HG03175 (cell line): ENCODE data around the gene PACS2.

ENCODE experiments used
- ATAC-seq: cut with Tn5 transposase; IDR thresholded peaks from one replicate; pipeline ENCODE4 v1.9.1; 2021; ENCODE audit warnings: mild to moderate bottlenecking, moderate library complexity; ENCODE audit not compliant: unreplicated experiment

The PACS2 gene

DNA sequence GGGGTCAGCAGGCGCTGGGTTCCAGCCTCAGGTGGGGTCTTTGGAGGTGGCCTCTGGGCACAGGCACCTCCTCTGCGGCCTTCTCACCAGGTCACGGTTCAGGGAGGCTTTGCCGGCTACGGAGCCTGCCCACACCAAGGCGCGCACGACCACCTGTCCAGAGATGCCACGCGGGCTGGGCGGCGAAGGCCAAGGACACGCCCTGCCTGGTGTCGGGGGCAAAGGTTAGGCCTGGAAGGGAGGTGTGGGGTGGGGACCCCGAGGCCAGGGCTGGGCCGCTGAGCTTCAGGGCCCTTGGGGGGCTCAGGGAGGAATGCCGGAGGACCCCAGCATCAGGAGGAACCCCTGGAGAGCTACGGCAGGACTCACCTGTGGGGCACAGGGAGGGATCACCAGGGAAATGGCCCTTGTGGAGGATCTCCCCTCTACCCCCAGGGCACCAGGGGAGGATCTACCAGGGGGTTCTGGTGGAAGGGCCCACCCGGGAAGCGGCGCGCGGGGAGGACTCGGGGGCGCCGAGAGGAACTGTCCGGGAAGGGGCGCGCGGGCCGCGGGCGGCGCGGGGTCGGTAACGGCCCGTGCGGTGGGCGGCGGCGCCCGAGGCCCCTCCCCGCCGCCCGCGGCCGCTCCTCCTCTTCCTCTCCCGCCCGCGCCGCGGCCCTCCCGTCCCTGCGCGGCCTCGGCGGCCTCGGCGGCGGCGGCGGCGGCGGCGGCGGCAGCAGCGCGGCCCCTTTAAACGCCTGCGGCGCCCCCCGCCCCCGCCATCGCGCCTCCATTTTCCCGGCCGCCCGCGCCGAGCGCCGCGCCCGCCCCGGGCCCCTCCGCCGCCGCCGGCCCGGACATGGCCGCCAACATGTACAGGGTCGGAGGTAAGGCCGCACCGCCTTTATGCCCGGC, 104.9 kb downstream of the PACS2 start, which contains the start of gene MTA1:
Gene MTA1 (plus strand): TSS at position 633 of the 897 bp plus-strand sequence. CDS start 209 bp downstream, at position 842.
- ATAC-seq, result peak; percentile 47

DNA sequence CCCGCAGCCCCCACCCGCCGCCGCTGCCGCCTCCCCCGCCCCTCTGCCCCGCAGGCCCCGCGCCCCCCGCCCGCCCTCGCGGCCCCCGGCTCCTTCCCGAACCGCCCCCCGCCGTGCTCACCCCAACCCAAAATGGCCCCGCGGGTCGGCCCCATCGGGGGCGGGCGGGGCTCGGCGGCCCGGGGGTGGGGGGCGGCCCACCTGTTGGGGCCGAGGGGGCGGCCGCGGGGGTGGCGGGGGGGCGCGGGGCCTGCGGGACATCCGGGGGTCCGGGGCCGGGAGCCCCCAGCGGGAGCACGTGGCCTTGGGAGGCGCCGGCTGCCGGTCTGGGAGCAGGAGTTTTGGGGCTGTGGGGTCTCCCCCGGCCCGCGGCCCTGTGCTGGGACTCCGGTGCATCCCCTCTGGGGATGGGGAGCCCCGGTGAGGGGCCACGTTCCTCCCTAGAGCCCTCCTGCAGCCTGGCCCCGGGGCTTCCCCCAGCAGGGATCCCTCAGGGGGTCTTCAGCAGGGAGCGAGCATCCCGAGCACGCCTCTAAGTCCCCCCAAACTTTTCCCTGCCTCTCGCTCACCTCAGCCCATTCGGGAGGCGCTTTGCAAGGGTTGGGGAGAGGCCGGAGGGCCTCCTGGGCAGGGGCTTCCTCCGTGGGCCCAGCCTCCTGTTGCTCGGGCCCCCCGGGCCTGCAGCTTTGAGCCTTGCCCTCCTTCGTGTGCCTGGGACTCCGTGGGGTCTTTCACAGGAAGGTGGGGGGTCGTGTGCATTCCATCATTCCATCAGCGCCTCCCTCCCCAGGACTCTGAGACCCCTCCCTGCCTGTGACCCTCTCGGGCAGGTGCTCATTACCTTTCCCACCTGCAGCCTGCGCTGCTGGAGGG, 105.8 kb downstream of the PACS2 start:
- ATAC-seq, result no peak

DNA sequence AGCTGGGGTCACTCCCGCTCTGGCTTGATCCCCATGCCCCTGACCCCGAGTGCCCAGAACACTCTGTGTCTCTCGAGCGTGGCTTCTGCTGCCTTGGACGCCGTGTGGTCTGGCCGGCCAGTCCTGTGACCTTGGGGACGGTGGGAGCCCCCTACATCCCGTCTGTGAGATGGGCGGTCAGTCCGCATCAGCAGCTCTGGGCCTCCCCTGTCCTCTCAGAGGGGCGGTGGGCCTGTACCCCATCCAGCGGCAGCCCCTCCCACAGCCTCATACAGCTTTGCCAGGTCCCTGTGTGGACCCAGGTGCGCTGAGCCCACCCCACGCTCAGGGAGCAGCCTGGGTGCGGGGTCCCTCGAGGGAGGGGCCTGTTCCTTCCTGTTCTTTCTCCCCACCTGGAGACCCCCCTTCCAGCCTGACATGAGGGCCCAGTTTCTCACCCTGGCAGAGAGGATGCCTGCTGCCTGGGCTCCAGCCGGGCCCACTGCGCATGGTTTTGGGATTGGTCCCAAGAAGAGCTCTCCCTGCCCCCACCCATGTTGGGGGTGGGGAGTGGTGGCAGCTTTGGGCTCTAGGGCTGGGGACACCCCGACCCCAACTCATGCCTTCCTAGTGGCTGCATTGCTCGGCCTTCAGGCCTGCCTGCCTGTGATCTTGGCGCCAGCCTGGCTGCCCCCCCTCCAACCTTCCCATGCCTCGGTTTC, 106.6 kb downstream of the PACS2 start:
- no peak for ATAC-seq

DNA sequence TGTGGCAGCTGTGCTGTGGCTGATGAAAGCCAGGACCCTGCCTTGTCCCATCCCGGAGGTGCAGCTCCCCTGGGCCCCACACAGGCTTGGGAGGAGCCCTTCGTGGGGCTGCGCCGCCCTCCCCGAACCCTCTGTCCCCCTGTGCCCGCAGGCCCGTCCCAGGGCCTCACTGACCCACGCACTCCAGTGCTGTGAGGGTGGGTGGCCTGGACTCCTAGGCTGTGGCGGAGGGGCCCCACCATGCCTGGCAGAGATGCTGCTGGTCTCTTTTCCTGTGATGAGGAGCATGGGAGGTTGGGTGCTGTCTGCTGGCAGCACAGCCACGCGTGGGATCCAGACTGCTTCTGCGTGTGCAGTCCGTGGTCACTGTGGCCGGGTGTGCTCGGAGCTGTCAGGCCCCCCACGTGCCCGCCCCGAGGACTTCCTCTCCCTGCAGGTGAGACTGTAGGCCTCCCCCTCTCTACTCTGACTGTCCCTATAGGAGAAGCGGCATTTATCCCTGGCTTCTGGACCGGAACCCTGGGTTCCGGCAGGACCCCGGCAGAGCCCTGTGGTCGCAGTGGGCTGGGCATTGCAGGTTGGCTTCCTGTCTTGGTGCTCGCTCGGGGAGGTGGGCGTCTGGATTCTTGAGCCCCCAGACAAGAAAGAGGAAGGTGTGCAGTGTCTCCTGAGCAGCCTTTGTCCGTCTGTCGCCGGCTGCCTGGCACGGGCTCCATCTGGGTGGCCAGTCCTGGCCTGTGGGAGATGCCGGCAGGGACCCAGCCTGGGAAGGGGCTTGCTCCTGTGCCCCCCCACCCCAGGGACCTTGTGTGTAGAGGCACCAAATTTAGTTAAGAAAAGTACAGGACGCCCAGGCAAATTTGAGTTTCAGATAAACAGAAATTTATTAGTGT, 107.4 kb downstream of the PACS2 start:
- no peak for ATAC-seq

- no peak for ATAC-seq
Observed at GRCh38 chr14:105422695-105423487, 108.3 kb downstream of the PACS2 start.

- no peak for ATAC-seq
Observed at GRCh38 chr14:105423488-105424195, 109.1 kb downstream of the PACS2 start.

DNA sequence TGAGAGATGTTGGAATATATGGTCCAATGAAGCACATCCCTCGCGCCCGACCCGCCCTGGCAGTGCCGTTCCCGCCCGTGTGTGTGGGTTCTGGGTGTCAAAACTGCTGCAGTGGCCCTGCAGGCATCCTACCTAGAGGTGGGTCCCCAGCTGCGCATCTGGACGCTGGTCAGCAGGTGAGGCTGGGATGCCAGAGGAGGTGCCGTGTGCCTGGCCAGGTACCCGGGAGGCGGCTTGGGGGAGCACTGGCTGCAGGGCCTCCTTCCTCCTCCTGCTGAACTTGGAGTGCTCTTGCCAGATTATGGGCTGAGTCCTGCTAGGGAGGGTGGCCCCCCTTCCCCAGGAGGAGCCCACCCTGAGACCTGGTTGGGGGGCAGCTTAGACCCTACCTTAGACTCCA, 110.3 kb downstream of the PACS2 start:
- no peak for ATAC-seq

DNA sequence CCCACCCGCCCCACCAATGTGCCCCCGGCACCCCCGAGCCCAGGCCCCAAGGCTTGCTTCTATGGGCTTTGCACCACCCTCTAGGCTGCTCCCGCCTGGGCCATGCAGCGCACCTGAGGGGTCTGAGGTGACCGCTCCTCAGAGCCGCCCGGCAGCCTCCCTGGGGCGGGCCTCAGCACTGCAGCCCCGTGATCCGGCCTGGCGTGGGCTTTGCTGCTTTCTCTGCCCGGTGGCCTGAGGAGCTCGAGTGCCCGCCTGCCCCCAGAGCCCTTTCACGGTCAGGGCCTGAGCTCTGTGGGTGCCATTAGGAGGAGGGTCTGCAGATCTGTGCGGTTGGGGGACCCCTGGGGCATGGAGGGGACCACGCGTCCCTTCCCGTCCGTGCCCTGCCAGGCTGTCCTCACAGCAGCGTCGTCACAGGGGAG, 111.3 kb downstream of the PACS2 start:
- no peak for ATAC-seq

GRCh38 chr14:105426416-105427130, 112.0 kb downstream of the PACS2 start:
- ATAC-seq, result no peak

DNA sequence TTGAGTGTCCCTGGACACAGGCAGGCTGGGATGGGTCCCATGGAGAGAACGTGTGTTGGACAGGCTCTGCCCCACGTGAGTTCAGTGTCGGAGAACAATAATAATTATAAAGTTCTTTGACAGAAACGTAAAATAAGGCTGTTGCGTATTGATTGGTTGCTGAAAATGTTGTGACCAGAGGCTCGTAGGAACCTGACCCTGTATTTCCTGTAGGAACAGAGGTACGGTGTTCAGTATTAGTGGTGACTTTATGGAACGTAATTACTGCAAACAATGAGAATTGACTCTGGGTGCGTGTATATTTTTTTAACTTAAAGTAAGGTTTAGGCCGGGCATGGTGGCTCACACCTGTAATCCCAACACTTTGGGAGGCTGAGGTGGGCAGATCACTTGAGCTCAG, 112.9 kb downstream of the PACS2 start:
- ATAC-seq, result no peak

- no peak for ATAC-seq
Observed at GRCh38 chr14:105427936-105428485, 113.5 kb downstream of the PACS2 start.

DNA sequence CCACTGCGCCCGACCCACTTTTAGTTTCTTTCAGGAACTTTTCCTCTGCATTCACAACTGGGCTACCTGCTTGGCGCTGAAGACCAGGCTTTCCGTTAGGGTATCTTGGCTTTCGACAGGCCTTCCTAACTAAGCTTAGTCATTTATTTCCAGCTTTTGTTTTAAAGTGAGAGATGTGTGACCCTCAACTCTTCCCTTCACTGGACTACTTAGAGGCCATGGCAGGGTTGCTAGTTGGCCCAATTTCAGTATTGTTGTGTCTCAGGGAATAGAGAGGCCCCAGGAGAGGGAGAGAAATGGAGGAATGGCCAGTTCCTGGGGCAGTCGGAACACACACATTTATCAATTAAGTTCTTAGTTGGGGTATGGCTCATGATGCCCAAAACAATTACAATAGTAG, 115.5 kb downstream of the PACS2 start:
- no peak for ATAC-seq

- no peak for ATAC-seq
Observed at GRCh38 chr14:105430565-105430964, 116.0 kb downstream of the PACS2 start.

GRCh38 chr14:105431256-105431655, 116.7 kb downstream of the PACS2 start:
- no peak for ATAC-seq

- ATAC-seq, result no peak
Observed at GRCh38 chr14:105432657-105433056, 118.1 kb downstream of the PACS2 start.

DNA sequence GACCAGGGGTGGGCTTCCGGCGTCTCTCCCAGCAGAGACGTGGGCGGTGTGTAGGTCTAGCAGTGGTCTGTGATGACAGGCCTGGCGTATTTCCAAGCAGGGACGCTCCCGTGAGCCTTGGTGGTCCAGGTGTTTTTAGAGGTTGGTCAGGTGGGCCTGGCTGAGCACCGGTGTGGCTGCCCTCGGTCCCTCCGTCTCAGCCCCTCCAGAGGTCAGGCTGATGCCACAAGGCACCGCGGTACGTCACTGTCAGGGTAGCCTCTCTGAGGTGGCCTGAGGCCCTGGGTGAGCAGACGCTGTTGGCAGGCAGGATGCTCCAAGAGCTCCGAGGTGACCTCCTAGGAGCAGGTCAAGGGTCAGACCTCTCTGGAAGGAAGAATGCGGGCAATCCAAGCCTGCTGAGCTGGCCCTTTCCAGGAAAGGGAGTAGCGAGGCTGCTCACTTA, 118.6 kb downstream of the PACS2 start:
- no peak for ATAC-seq

DNA sequence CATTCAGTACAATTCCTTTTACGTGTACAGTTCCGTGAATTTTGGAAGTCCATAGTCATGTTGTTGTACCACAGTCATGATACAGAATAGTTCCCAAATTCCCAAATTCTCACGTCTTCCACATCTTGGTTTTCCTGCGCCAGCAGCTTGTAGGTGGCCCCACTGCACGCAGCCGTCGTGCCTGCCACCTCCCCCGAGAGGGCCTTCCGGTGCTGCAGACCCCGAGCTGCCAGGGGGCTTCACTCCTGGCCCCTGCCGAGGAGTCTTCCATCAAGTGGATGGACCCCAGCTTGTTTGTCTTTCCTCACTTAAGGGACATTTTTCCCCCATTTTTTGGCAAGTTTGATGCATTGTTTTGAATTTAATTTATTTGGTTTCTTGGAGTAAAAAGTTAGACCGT, 121.9 kb downstream of the PACS2 start:
- no peak for ATAC-seq
